T-helper 1 cell (primary cell): Measurements from ENCODE around the gene FAM118A.
"Not testable (repeated sequence)": the region's sequence is repeated elsewhere in the genome, so short reads cannot be mapped to it uniquely, and the experiment has no call there.

ENCODE experiments used
- DNase-seq, 5 donors: peaks; one replicate each; pipeline ENCODE4 v3.0.0-alpha.2; 2012 to 2020

FAM118A gene

GRCh38 chr22:45332001-45332400 lies 22.3 kb downstream of the FAM118A start:
- DNase-seq = no peak

DNA sequence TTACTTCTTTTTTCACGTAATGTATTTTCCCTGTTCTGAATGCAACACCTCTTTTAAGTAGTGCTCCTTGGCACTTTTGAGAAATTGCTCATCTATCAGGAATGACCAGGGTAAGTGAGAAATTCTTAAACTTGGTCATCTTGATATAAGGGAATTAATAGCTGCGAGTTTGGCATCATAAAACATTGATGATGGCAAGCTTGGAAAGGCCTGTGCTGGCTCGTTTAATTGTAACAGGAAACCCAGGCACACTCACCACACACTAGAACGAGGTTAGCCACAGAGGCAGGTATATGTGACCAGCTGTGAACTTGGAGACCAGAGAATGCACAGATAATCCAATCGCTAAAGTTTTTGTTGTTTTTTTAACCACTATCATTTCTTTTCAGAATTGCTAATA lies 24.3 kb downstream of the FAM118A start:
- no peak for DNase-seq

DNA sequence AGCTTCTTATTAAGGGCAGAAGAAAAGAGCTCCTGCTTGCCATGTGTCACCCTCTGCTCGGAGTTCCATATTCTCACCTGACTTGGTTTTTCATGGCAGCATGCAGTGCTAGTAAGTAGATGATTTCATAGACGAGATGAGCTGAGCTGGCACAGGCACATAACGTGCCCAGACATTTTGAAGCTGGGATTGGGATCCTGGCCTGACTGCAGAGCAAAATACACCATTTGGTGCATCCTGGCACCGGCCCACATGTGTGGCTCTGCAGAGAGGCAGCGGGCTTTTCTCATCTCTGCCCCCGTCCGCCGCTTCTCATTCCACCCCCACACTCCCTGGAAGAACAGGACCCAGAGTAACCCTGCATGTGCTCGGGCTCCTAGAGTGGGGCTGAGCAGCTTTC lies 24.8 kb downstream of the FAM118A start:
- DNase-seq = no peak

GRCh38 chr22:45335021-45335818 lies 25.5 kb downstream of the FAM118A start:
- DNase-seq = no peak

DNA sequence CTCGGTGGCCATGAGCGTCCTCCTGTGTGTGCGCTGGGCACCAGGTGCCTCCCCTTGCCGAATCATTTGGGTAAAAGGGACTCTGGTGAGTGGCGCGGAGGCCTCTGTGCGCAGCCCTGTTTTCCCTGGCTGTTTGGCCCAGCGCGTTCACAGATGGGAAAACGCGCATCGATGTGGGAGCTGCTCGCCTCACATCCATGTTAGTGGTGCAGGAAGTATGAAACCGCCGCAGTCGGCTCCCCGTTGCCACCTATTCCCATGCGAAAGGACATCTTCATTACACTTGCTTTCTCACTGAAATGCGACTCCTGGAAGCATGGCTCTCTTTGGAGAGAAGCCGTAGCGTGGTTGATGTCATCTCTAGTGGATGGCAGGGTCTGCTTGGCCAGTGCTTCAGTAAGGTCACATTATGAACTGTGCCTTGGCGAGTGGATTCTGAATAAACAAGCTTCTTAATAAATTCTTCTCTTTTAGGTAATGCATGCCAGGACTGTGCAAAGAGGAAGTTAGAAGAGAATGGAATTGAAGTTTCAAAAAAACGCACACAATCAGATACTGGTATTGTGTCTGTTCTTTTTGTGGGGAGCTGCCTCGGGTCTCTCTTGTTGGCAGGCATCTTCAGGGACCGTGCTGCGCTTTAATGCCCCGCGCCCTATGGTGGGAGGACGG lies 26.3 kb downstream of the FAM118A start:
- no peak for DNase-seq

- DNase-seq = no peak
Measured at GRCh38 chr22:45336971-45337431, 27.3 kb downstream of the FAM118A start.

DNA sequence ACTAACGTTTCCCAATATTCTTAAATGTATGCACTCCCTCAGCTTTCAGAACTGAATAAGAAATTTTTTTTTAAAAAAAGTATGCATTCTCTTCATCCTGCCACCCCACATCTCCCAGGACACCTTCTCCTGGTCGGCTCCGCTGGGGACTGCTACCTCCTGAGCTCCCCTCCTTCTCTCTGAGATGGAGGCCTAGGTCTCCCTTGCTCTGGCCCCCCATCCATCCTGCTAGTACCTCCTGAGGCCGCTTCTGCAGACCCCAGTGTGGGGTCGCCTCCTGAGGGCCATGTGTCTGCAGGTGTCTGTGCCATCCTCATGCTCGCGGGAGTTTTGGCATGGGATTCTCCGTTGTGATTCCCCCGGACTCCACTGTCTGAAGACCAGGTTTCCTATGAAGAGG lies 27.8 kb downstream of the FAM118A start:
- DNase-seq = no peak

GRCh38 chr22:45338795-45339194 lies 29.1 kb downstream of the FAM118A start:
- no peak for DNase-seq

- no peak for DNase-seq
Measured at GRCh38 chr22:45340323-45340722, 30.6 kb downstream of the FAM118A start.

DNA sequence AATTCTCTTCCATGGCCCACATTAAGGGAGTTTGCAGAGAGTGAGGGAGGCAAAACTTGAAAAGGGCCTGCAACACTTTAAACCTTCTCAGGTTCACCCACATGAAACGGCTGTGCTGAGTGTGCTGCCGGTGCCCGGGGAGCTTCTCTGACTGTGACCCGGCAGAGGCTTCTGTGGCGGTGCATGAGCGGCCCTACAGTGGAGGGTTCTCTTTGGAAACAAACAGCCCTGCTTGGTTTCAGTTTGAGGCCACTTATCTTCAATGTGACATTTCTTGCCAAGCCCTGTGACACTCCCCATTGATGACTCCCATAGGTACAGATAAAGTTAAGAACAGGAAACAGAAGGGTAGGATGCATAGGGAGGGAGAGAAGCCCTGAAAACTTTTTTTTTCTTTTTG lies 31.8 kb downstream of the FAM118A start:
- peak in 3 of 5 donors; percentile 33 to 35 (median 34) for DNase-seq

DNA sequence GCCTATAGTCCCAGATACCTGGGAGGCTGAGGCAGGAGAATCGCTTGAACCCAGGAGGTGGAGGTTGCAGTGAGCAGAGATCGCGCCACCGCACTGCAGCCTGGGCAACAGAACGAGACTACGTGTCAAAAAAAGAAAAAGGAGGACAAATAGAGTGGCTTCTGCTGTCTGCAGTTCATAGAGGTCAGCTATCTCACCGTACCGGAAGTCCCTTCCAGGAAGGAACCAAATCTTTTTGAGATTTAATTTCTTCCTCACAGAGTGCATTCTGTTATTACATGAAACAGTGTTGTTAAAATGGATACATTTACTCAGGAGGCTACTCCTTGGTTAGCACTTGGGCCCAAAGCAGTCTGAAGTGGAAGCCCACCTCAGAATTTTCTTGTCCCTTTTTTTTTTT lies 33.4 kb downstream of the FAM118A start:
- no peak for DNase-seq

DNA sequence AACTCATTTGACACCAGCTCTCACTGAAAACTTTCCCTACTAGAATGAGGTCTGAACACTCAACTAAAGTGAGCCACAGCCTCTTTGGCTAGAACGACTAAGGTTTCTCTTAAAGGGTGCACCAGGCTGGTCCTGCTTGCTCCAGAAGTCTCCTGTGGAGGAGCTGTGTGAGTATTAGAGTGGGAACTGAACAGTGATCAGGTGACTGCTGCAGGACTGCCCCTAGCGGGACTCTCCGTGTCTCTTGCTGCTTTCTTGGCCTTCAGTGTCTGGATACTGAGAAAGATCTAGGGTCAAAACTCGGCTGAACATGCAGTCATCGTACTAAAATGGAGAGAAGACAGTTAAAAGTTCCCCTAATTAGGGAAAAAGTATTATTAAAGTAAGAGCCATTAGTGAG lies 34.6 kb downstream of the FAM118A start:
- DNase-seq = no peak

GRCh38 chr22:45349916-45350315 lies 40.2 kb downstream of the FAM118A start:
- no peak for DNase-seq

- no peak for DNase-seq
Measured at GRCh38 chr22:45351956-45352355, 42.2 kb downstream of the FAM118A start.

- DNase-seq = not testable (repeated sequence)
Measured at GRCh38 chr22:45352757-45353156, 43.0 kb downstream of the FAM118A start.

DNA sequence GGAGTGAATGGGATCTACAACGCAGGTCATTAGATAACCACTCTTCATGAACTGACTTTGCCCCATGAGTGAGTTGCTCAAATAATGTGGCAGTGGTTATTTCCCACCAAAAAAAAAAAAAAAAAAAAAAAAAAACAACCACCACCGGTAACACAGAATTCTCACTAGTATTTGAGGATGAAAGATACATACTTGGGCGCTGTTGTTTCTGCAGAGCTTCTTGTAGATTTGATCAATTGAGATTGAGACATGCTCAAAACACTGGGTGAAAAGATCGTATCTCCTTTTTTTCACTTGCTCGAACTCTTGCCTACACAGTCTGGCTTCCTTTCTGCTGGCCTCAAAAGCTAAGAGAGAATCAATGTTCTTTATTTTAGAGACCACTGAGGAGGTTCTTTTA lies 44.1 kb downstream of the FAM118A start:
- no peak for DNase-seq

GRCh38 chr22:45357490-45357889 lies 47.8 kb downstream of the FAM118A start:
- no peak for DNase-seq

GRCh38 chr22:45358127-45358526 lies 48.4 kb downstream of the FAM118A start:
- DNase-seq = no peak

DNA sequence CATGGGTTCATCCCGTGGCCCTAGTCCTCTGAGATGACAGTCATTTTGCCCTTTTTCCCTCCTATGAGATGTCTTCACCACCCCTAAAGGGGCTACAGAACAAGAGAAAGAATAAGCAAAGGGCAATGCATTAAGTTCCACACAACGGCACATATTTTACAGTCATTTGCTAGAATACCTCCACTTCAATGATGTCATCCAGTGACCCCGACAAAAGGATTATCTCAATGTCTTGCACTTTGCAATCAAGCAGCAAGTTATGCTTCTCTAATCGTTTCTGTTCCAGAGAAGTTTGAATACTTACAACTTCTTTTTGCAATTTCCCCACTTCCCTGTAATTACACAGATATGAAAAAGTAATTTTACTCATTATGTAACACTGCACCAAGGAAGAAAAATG lies 49.9 kb downstream of the FAM118A start:
- DNase-seq = no peak

- no peak for DNase-seq
Measured at GRCh38 chr22:45366713-45367112, 57.0 kb downstream of the FAM118A start.

DNA sequence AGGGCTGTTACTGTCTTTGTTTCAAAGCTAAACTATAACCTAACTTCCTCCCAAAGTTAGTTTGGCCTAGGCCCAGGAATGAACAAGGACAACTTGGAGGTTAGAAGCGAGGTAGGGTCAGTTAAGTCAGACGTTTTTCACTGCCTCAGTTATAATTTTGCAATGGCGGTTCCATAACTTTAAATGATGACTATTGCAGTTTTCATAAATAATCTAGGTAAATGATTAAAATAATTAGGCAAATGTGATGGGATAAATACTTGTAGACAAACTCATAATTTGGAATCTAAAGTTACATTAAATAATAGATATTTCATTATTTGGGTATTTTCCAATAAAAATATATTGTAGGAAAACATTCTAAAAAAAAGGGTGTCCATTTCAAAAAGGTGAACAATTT lies 63.9 kb downstream of the FAM118A start:
- not testable (repeated sequence) for DNase-seq

- DNase-seq = no peak
Measured at GRCh38 chr22:45376009-45376408, 66.3 kb downstream of the FAM118A start.

- DNase-seq = no peak
Measured at GRCh38 chr22:45376703-45377102, 67.0 kb downstream of the FAM118A start.

- no peak for DNase-seq
Measured at GRCh38 chr22:45381348-45381747, 71.6 kb downstream of the FAM118A start.
